GM21526 (cell line): ENCODE data around the gene WNT9B.
"Not testable (repeated sequence)": the region's sequence is repeated elsewhere in the genome, so short reads cannot be mapped to it uniquely, and the experiment has no call there.

Experiments
- ATAC-seq: cut with Tn5 transposase; IDR thresholded peaks from one replicate; pipeline ENCODE4 v1.9.1; 2021; ENCODE audit warnings: moderate library complexity; ENCODE audit not compliant: unreplicated experiment, low FRiP score

WNT9B gene

GRCh38 chr17:46821482-46822387 is 29.6 kb upstream of the WNT9B start:
- no peak for ATAC-seq

- no peak for ATAC-seq
These were observed 28.9 kb upstream of the WNT9B start for GRCh38 chr17:46822388-46822921.

DNA sequence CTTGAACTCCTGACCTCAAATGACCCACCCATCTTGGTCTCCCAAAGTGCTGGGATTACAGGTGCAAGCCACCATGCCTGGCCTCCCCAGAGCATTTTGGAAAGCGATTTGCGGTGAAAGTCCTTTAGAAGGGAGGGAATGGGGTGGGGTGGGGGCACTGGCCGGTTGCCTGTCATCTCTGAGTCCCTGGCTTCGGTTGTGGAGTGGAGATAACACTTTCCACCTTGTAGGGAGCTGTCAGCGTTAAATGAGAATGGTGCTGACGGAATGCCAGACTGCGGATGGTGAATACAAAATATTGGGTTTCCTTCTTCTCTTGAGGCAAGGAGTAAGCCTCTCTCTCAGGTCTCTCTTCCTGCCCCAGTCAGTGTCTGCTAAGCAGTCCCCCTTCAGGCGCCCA is 27.7 kb upstream of the WNT9B start:
- ATAC-seq = no peak

DNA sequence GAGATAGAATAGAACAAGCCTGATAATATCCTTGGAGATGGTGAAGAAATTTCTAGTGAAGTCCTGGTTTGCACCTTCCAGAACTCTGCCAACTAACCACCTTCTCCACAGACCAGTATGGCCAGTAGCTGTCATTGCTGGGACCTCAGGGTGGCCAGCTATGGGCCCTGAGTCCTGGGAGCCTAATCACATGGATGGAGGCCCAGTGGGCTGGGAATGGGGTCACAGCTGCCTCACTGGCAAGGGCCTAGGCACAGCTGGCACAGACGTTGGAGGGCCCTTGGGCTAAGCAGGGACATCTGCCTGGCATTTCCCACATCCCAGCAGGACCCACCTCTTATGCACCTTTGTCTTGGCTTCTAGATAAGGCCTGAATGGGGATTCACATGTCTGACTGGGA is 25.3 kb upstream of the WNT9B start:
- no peak for ATAC-seq

- ATAC-seq = no peak
These were observed 24.1 kb upstream of the WNT9B start for GRCh38 chr17:46827274-46827673.

DNA sequence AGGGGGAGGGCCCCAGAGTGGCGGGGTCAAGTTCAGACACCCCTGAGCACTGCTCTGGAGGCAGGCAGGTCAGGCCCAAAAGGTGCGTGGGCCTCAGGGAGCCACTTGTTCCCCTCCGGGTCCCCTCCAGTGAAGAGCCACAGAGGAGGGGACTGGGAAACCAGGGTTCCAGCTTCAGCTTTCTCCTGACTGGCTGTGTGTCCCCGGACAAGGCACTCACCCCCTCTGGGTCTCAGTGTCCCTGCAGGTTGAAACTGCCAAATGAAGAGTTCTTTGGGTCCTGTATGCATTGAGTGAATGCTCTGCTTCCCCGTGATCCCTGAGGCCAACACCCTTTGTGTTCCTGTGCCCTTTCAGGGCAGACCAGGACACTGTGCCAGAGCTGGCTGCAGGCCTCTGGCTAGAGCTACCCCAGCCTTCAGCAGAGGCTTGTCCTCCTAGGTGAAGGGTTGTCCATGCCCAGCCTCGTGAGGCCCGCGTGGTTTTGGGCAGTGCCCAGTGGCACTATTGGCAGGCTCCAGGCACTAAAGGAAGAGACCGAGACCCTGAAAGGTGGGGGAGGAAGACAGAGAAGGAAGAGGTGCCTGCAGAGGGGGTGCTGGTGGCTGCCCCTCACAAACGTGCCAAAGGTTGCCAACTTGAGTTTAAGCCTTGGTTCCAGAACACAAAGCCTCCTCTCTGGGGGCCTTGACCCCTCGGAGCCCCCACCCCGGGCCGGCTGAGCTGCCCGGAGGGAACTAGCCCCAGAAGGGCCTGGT is 19.6 kb upstream of the WNT9B start:
- no peak for ATAC-seq

GRCh38 chr17:46832331-46832821 is 19.0 kb upstream of the WNT9B start:
- ATAC-seq = no peak

- ATAC-seq = no peak
These were observed 18.2 kb upstream of the WNT9B start for GRCh38 chr17:46832945-46833839.

- ATAC-seq = no peak
These were observed 17.6 kb upstream of the WNT9B start for GRCh38 chr17:46833840-46834208.

DNA sequence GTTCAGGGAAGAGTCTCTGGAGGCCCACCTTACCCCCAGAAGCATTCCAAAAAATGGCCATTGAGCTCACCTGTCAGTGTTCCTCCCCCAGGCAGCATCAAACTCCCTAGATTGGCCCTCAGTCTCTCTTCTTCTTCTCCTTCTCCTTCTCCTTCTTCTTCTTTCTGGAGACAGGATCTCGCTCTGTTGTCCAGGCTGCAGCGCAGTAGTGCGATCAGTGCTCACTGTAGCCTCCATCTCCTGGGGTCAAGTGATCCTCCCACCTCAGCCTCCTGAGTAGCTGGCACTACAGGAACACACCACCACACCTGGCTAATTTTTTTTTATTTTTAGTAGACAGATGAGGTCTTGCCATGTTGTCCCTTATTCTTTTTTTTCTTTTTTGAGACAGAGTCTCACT is 16.5 kb upstream of the WNT9B start:
- no peak for ATAC-seq

DNA sequence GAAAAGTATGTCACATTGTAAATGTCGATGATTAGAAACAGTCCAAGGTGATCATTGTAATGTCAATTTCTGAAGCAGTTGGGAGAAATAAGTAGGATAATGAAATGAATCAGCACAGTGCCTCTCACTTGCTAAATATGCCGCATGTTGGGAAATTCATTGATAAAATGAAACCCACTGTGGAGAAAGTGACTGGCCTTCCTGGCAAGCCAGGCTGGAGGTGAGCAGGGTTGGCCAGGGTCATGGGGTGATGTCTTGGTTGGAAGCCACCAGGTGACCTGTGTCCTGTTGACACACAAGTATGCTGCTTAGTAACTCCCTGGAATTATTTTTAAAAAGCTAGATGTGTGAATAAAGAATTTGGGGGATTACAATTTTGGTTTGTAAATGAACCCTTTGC is 14.9 kb upstream of the WNT9B start:
- ATAC-seq = no peak

- ATAC-seq = no peak
These were observed 13.9 kb upstream of the WNT9B start for GRCh38 chr17:46837521-46837920.

- ATAC-seq = no peak
These were observed 12.2 kb upstream of the WNT9B start for GRCh38 chr17:46839211-46839610.

DNA sequence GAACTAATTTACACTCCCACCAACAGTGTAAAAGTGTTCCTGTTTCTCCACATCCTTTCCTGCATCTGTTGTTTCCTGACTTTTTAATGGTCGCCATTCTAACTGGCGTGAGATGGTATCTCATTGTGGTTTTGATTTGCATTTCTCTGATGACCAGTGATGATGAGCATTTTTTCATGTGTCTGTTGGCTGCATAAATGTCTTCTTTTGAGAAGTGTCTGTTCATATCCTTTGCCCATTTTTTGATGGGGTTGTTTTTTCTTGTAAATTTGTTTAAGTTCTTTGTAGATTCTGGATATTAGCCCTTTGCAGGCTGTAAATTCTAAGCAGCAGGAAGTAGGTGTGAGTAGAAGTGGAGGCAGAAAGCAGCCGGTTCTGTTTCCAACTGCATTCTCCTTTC is 10.8 kb upstream of the WNT9B start:
- not testable (repeated sequence) for ATAC-seq

DNA sequence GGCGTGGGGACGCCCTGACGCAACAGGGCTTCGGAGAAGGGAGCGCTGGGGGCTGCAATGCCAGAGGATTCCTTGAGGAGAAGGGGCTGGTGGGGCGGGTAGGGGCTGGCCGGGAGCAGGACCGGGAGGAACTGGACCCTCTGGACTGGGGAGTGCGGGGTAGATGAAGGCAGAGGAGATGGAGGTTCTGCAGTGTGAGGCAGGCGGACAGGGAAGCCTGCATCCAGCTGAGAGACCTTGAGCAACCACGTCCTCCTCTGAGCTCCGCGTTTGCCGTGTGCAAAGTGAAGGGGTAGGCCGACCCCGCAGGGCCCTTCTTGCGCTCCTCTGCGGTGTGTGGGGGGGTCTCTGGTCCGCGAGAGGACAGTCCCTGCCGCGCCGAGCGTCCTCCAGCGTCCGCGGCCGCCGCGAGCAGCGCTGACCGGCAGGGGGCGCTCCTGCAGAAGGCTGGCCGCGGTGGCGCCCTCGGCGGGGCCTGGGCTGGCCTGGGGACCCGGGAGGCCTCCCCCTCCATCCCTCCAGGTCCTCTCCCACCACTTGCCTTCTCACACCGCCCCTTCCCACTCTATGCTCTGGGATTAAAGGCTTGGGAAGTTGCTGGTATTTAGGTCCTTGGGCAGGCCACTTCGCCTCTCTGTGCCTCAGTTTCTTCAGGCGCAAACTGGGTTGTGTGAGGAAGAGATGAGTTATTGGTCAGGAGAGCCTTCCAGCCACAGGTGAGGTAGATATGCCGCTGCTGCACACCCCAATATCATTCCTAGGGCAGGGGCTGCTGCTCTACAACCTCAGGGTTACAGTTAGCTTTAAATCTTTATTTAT is 9.6 kb upstream of the WNT9B start:
- ATAC-seq = no peak

- ATAC-seq = no peak
These were observed 8.5 kb upstream of the WNT9B start for GRCh38 chr17:46842835-46843234.

GRCh38 chr17:46847204-46848191 is 3.9 kb upstream of the WNT9B start:
- ATAC-seq = no peak

GRCh38 chr17:46848534-46848933 is 2.8 kb upstream of the WNT9B start:
- ATAC-seq = no peak

DNA sequence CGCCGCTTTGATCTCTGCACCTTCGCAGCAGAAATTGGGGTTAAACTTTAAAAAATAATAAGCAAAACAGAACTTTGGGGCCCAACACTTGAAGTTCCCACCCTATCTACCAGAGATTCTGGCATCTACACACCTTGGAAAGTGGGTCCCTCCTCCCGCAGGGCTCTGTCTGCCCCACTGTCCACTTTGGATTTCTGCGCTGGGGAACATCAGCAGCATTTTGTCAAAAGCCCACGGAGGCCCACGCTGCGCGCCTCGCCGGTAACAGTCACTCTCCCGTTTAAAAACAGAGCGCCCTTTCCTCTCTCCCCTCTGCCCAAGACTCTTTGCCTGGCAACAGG is 725 bp upstream of the WNT9B start:
- ATAC-seq = no peak
